ENCODE data around the gene SLC9C2. TPM values are rescaled to one million over a fixed set of nuclear protein-coding genes. Genes with fewer than 3 reads are reported as not detected.
"Not testable (repeated sequence)": the region's sequence is repeated elsewhere in the genome, so short reads cannot be mapped to it uniquely, and the experiment has no call there.

Gene SLC9C2
- total RNA-seq, 4 donors from 2014 or later: 0.21 TPM; not detected in 3

- Histone ChIP-seq H3K36me3 (no peaks in the 10 kb centered on the region), H3K9me3 (peaks cover 0 to 5% (median 4%) of the 10 kb centered on the region in 4 donors), H3K4me1 (no peaks in the 10 kb centered on the region), H3K4me3 (no peak overlapping the region), H3K27me3 (no peaks in the 10 kb centered on the region), H3K27ac (no peak overlapping the region)
- TF ChIP-seq POLR2A (IDR thresholded peaks at IDR 0.05) (no peak), EP300 (IDR thresholded peaks at IDR 0.05) (no peak), CTCF (IDR thresholded peaks at IDR 0.05) (no peak)
- no peak for DNase-seq (ENCODE audit: low spot score in 2 of 2)
- WGBS, 2 donors: 89 to 93% methylated on average over 3 of the region's 3 CpGs
Observed at GRCh38 chr1:173596097-173596825, 6.6 kb downstream of the SLC9C2 start.

GRCh38 chr1:173591138-173591537 is 11.7 kb downstream of the SLC9C2 start:
- H3K27ac ChIP-seq; H3K36me3 ChIP-seq; H3K4me1 ChIP-seq; H3K4me3 ChIP-seq; H3K9me3 ChIP-seq; DNase-seq (ENCODE audit: low spot score in 2 of 2); H3K27me3 ChIP-seq: not testable (repeated sequence)
- WGBS, 2 donors: 81 to 84% methylated on average over 5 of the region's 5 CpGs

GRCh38 chr1:173590557-173590956 is 12.3 kb downstream of the SLC9C2 start:
- WGBS, 2 donors: 73 to 74% methylated on average over 1 of the region's 1 CpG
- TF ChIP-seq CTCF (IDR thresholded peaks at IDR 0.05) (no peak), POLR2A (IDR thresholded peaks at IDR 0.05) (no peak), EP300 (IDR thresholded peaks at IDR 0.05) (no peak)
- no peaks in the 10 kb centered on the region for H3K27me3 ChIP-seq

GRCh38 chr1:173581383-173582079 is 21.3 kb downstream of the SLC9C2 start:
- Histone ChIP-seq H3K4me3 (no peak overlapping the region), H3K27me3 (no peaks in the 10 kb centered on the region), H3K27ac (no peak overlapping the region), H3K4me1 (no peaks in the 10 kb centered on the region), H3K9me3 (no peaks in the 10 kb centered on the region), H3K36me3 (no peaks in the 10 kb centered on the region)
- DNase-seq (ENCODE audit: low spot score in 2 of 2): no peak
- 44 to 46% methylated on average over 1 of the region's 1 CpG for WGBS, 2 donors
- TF ChIP-seq POLR2A (IDR thresholded peaks at IDR 0.05): no peak
- no peak for TF ChIP-seq CTCF (IDR thresholded peaks at IDR 0.05)
- TF ChIP-seq EP300 (IDR thresholded peaks at IDR 0.05): no peak

More at GRCh38 chr1:173590557-173590956, 12.3 kb downstream of the SLC9C2 start:
- Histone ChIP-seq H3K4me1 (no peaks in the 10 kb centered on the region), H3K36me3 (no peaks in the 10 kb centered on the region), H3K4me3 (no peak overlapping the region), H3K27ac (no peak overlapping the region), H3K9me3 (no peaks in the 10 kb centered on the region)
- DNase-seq (ENCODE audit: low spot score in 2 of 2): no peak

- Histone ChIP-seq H3K9me3 (no peaks in the 10 kb centered on the region), H3K4me3 (no peak overlapping the region), H3K4me1 (no peaks in the 10 kb centered on the region), H3K27me3 (no peaks in the 10 kb centered on the region), H3K27ac (no peak overlapping the region), H3K36me3 (no peaks in the 10 kb centered on the region)
- TF ChIP-seq EP300 (IDR thresholded peaks at IDR 0.05): no peak
- no peak for TF ChIP-seq CTCF (IDR thresholded peaks at IDR 0.05)
- TF ChIP-seq POLR2A (IDR thresholded peaks at IDR 0.05): no peak
- no peak for DNase-seq (ENCODE audit: low spot score in 2 of 2)
- WGBS, 2 donors: 79 to 80% methylated on average over 3 of the region's 3 CpGs
Observed at GRCh38 chr1:173580658-173581057, 22.2 kb downstream of the SLC9C2 start.
